HCT116 (cell line): Measurements from ENCODE around the gene STYK1. TPM values are rescaled to one million over a fixed set of nuclear protein-coding genes. Genes with fewer than 3 reads are reported as not detected.

ENCODE experiments used
- ATAC-seq: fragments of 200-7000 bp; cut with Tn5 transposase; 2 replicates; pipeline ENCODE4 v1.9.1; 2020; ENCODE audit warnings: mild to moderate bottlenecking, moderate library complexity
- BruUV-seq: library from RNA; stranded (reverse); fragments of 400-500 nt; replicated peaks from 2 replicates; lab custom pipeline; 2021; lab: Mats Ljungman, UMichigan
- CTCF ChIA-PET: fragments of 300-600 bp; sonication (Branson Sonifier 250); formaldehyde crosslinking; loops from one replicate; lab custom pipeline; 2021; ENCODE audit warnings: antibody characterized with exemption; lab: Charles Lee
- POLR2A ChIA-PET: fragments of 300-600, 350-600 bp; sonication (Branson Sonifier 250); formaldehyde crosslinking; loops from one replicate; lab custom pipeline; 2021; ENCODE audit warnings: antibody characterized with exemption; lab: Charles Lee
- RAD21 ChIA-PET, 2 experiments: fragments of 300-600 bp; sonication (Branson Sonifier 250); formaldehyde crosslinking; loops; one replicate each; lab custom pipeline; 2023; ENCODE audit warnings: low total read pairs in 2 of 2; ENCODE audit not compliant: uncharacterized antibody in 2 of 2, unreplicated experiment in 2 of 2, low non-redundant PET in 1 of 2; lab: Charles Lee
- DNase-seq: peaks from one replicate; pipeline ENCODE4 v3.0.0-alpha.2; 2010; ENCODE audit warnings: low read depth, low spot score
- H2AFZ ChIP-seq: fragments of 200-600 bp; shearing (Covaris generic), sonication (generic); 2 replicates; pipeline ENCODE4 v1.6.1; 2017; ENCODE audit warnings: low read depth, mixed run types, mixed read lengths, antibody characterized with exemption, low read length; ENCODE audit not compliant: poor library complexity, severe bottlenecking
- H3K27ac ChIP-seq: 2 replicates; pipeline ENCODE4 v1.5.1; 2012; ENCODE audit warnings: low read depth, low read length
- H3K27me3 ChIP-seq: fragments of 200-600 bp; sonication (generic); 2 replicates; pipeline ENCODE4 v1.6.1; 2016; ENCODE audit warnings: mixed run types, low read length, mixed read lengths; ENCODE audit not compliant: insufficient read depth
- H3K36me3 ChIP-seq, 2 experiments: fragments of 200-500 bp in 1 of 2; fragments of 200-600 bp in 1 of 2; sonication (Bioruptor generic) in 1 of 2; sonication (generic) in 1 of 2; 2 replicates each; pipeline versions ENCODE4 v1.5.1 to v1.6.1; 2014 to 2016; ENCODE audit warnings: low read length in 2 of 2, inconsistent platforms in 1 of 2, mixed read lengths in 1 of 2, mixed run types in 1 of 2; ENCODE audit not compliant: insufficient read depth in 2 of 2, control insufficient read depth in 1 of 2
- H3K4me1 ChIP-seq, 2 experiments: fragments of 200-600 bp in 1 of 2; sonication (generic) in 1 of 2; 2 replicates each; pipeline versions ENCODE4 v1.5.1 to v1.6.1; 2012 to 2017; ENCODE audit warnings: low read length in 2 of 2, inconsistent platforms in 1 of 2, mild to moderate bottlenecking in 1 of 2, mixed read lengths in 1 of 2, mixed run types in 1 of 2, moderate library complexity in 1 of 2; ENCODE audit not compliant: insufficient read depth in 2 of 2, control insufficient read depth in 1 of 2
- H3K4me2 ChIP-seq: fragments of 200-600 bp; sonication (generic); 2 replicates; pipeline ENCODE4 v1.6.1; 2017; ENCODE audit warnings: mixed run types, low read length, mixed read lengths
- H3K4me3 ChIP-seq, 2 experiments: fragments of 200-600 bp in 1 of 2; sonication (generic) in 1 of 2; replicated peaks in 1 of 2; 2 replicates each; pipeline ENCODE4 v1.5.1; 2011 to 2016; ENCODE audit warnings: low read length in 2 of 2, control low read depth in 1 of 2, low read depth in 1 of 2, mild to moderate bottlenecking in 1 of 2, mixed read lengths in 1 of 2, mixed run types in 1 of 2
- H3K79me2 ChIP-seq: fragments of 200-600 bp; sonication (generic); 2 replicates; pipeline ENCODE4 v1.6.1; 2017; ENCODE audit warnings: mild to moderate bottlenecking, mixed run types, low read length, moderate library complexity, mixed read lengths; ENCODE audit not compliant: insufficient read depth
- H3K9ac ChIP-seq: fragments of 200-600 bp; sonication (generic); 2 replicates; pipeline ENCODE4 v1.6.1; 2016; ENCODE audit warnings: low read length, mixed read lengths
- H3K9me2 ChIP-seq: fragments of 200-600 bp; sonication (generic), shearing (Covaris generic); 2 replicates; pipeline ENCODE4 v1.6.1; 2017; ENCODE audit warnings: mixed run types, mild to moderate bottlenecking, moderate library complexity; ENCODE audit not compliant: insufficient read depth
- H3K9me3 ChIP-seq, 2 experiments: fragments of 200-500 bp in 1 of 2; fragments of 200-600 bp in 1 of 2; sonication (Bioruptor generic) in 1 of 2; sonication (generic) in 1 of 2; 2 replicates each; pipeline ENCODE4 v1.6.1; 2014 to 2017; ENCODE audit warnings: low read length in 2 of 2, mixed read lengths in 2 of 2, inconsistent platforms in 1 of 2, low read depth in 1 of 2, mild to moderate bottlenecking in 1 of 2, mixed run types in 1 of 2, moderate library complexity in 1 of 2; ENCODE audit not compliant: control insufficient read depth in 1 of 2, insufficient read depth in 1 of 2
- H4K20me1 ChIP-seq: fragments of 200-600 bp; sonication (generic), shearing (Covaris generic); 2 replicates; pipeline ENCODE4 v1.6.1; 2017; ENCODE audit warnings: mixed run types, mild to moderate bottlenecking, moderate library complexity; ENCODE audit not compliant: insufficient read depth
- CBX3 ChIP-seq: IDR thresholded peaks from 2 replicates; pipeline ENCODE4 v1.6.1; 2012; ENCODE audit warnings: low read depth
- ELF1 ChIP-seq: IDR thresholded peaks from 2 replicates; pipeline ENCODE4 v1.6.1; 2012; ENCODE audit warnings: low read depth, borderline replicate concordance
- FOSL1 ChIP-seq: IDR thresholded peaks from 2 replicates; pipeline ENCODE4 v1.6.1; 2012; ENCODE audit warnings: low read depth
- JUND ChIP-seq: IDR thresholded peaks from 2 replicates; pipeline ENCODE4 v1.6.1; 2012
- POLR2A ChIP-seq: IDR thresholded peaks from 2 replicates; pipeline ENCODE4 v1.7.0; 2011; ENCODE audit warnings: borderline replicate concordance; ENCODE audit not compliant: insufficient read depth, insufficient read length; ENCODE audit errors: extremely low read depth
- POLR2AphosphoS5 ChIP-seq: IDR thresholded peaks from 2 replicates; pipeline ENCODE4 v1.6.1; 2011; ENCODE audit warnings: mild to moderate bottlenecking, low read depth, low read length, moderate library complexity
- SP1 ChIP-seq: IDR thresholded peaks from 2 replicates; pipeline ENCODE4 v1.6.1; 2012; ENCODE audit warnings: low read depth
- ZFX ChIP-seq: fragments of 450-650 bp; IDR thresholded peaks from 2 replicates; pipeline ENCODE4 v1.6.1; 2017
- intact Hi-C: fragments of 100-400 bp; cut with micrococcal nuclease; formaldehyde crosslinking; loops from 2 replicates; pipeline ENCODE4 v1.10.0; 2022
- total RNA-seq: library from RNA; stranded (reverse); gene quantifications from one replicate; pipeline ENCODE4 v1.2.1, GENCODE V29; 2021; ENCODE audit not compliant: unreplicated experiment
- TF ChIP-seq, protein P1 (sequence below): IDR thresholded peaks from 2 replicates; pipeline ENCODE4 v1.6.1; 2011; ENCODE audit warnings: mild to moderate bottlenecking, low read length, moderate library complexity; ENCODE audit not compliant: insufficient replicate concordance; ENCODE audit errors: extremely low read depth
- TF ChIP-seq, protein P2 (sequence below): IDR thresholded peaks from 2 replicates; pipeline ENCODE4 v1.6.1; 2012

Gene STYK1
- total RNA-seq, 1 experiment from 2014 or later = 4.4 TPM

DNA sequence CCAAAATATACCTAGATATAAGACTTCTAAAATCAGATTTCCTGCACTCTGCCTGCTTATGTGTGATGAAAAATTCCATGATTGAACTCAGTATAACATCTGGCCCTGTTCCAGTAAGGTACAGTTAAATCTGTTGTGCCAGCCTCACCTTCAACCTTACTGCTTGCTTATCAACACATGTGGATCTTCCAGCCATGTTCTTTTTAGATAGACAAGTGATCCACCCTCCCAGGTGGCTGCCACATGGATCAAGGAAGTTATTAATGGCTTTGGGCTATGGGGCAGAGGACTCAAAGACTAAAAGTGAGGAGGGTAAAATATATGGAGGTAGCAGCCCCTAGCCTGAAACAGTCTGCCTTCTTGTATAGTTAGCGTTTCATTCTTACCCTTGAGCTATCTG lies 35.1 kb downstream of the STYK1 start:
- ChIA-PET RAD21 (no interaction called here), CTCF (no interaction called here), POLR2A (no interaction called here)
- Histone ChIP-seq H3K9me2 (no peaks in the 10 kb centered on the region), H2AFZ (no peak overlapping the region), H4K20me1 (no peaks in the 10 kb centered on the region), H3K36me3 (no peaks in the 10 kb centered on the region), H3K27ac (no peak overlapping the region), H3K9ac (no peak overlapping the region), H3K9me3 (no peaks in the 10 kb centered on the region), H3K79me2 (no peaks in the 10 kb centered on the region), H3K4me3 (no peak overlapping the region), H3K4me1 (peaks cover 0 to 6% of the 10 kb centered on the region in 2 experiments; a peak in 1 of 4 replicates), H3K27me3 (no peaks in the 10 kb centered on the region), H3K4me2 (no peak overlapping the region)
- ATAC-seq = no peak
- no peak for DNase-seq
- no TSS peak for BruUV-seq
- intact Hi-C loops = no loop called here
- TF ChIP-seq, protein P1, sequence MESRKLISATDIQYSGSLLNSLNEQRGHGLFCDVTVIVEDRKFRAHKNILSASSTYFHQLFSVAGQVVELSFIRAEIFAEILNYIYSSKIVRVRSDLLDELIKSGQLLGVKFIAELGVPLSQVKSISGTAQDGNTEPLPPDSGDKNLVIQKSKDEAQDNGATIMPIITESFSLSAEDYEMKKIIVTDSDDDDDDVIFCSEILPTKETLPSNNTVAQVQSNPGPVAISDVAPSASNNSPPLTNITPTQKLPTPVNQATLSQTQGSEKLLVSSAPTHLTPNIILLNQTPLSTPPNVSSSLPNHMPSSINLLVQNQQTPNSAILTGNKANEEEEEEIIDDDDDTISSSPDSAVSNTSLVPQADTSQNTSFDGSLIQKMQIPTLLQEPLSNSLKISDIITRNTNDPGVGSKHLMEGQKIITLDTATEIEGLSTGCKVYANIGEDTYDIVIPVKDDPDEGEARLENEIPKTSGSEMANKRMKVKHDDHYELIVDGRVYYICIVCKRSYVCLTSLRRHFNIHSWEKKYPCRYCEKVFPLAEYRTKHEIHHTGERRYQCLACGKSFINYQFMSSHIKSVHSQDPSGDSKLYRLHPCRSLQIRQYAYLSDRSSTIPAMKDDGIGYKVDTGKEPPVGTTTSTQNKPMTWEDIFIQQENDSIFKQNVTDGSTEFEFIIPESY = no peak
- TF ChIP-seq CBX3 (no peak), POLR2A (no peak), JUND (no peak), ELF1 (no peak), FOSL1 (no peak)
- TF ChIP-seq, protein P2, sequence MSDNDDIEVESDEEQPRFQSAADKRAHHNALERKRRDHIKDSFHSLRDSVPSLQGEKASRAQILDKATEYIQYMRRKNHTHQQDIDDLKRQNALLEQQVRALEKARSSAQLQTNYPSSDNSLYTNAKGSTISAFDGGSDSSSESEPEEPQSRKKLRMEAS = no peak

DNA sequence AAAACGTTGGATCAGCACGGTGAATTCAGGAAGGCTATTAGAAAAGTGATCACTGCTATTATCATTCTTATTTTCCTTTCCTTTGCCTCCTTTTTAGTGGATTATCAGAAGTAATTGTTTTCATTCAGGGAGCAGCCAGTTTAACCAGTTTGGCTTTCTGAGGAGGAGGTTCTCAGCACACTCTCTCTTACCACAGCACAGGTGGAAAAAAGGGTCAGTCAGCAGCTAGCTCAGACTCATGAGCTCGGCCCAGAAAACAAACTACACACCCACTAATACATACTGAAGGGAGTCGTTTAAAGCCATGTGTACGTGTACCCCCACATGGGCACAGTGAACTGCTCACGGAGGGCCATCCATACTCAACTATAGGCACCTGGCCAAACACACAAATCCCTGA lies 37.2 kb downstream of the STYK1 start:
- TF ChIP-seq ZFX = no peak
- no peak for TF ChIP-seq SP1
- no peak for TF ChIP-seq POLR2AphosphoS5
- no peak for TF ChIP-seq JUND
- Histone ChIP-seq H2AFZ (no peak overlapping the region), H3K36me3 (0 out of 4 replicates have a peak, but pooled peaks cover 0 to 2% of the 10 kb centered on the region in 2 experiments), H3K79me2 (no peaks in the 10 kb centered on the region), H3K4me3 (no peak overlapping the region), H4K20me1 (no peaks in the 10 kb centered on the region), H3K4me2 (no peak overlapping the region), H3K4me1 (peaks cover 0 to 6% of the 10 kb centered on the region in 2 experiments; a peak in 1 of 4 replicates), H3K9me3 (no peaks in the 10 kb centered on the region), H3K9ac (no peak overlapping the region), H3K9me2 (no peaks in the 10 kb centered on the region), H3K27me3 (no peaks in the 10 kb centered on the region), H3K27ac (no peak overlapping the region)
- POLR2A ChIA-PET = no interaction called here
- ATAC-seq (no peak), DNase-seq (no peak)
- no TSS peak for BruUV-seq
- CTCF ChIA-PET = no interaction called here
- intact Hi-C loops = no loop called here
- RAD21 ChIA-PET = no interaction called here
